Spleen (tissue), 11 donors: Measurements from ENCODE around the gene BCAR3. TPM values are rescaled to one million over a fixed set of nuclear protein-coding genes. Genes with fewer than 3 reads are reported as not detected.

Experiments
- DNase-seq: peaks from one replicate; pipeline ENCODE4 v3.0.0-alpha.2; 2020
- H3K27ac ChIP-seq, 8 donors: fragments of 200-600 bp; sonication (generic) in 7 of 8; 1 replicate in 4 of 8; 2 replicates in 4 of 8; pipeline versions ENCODE4 v1.5.0 to v1.8.0; 2016 to 2021; ENCODE audit warnings: inconsistent platforms in 4 of 8, mild to moderate bottlenecking in 4 of 8, moderate library complexity in 1 of 8
- H3K27me3 ChIP-seq, 7 donors: fragments of 200-600 bp; sonication (generic) in 6 of 7; replicated peaks in 1 of 7; 1 replicate in 4 of 7; 2 replicates in 3 of 7; pipeline versions ENCODE4 v1.5.0 to v1.8.0; 2016 to 2021; ENCODE audit warnings: inconsistent platforms in 3 of 7, mild to moderate bottlenecking in 1 of 7
- H3K36me3 ChIP-seq, 6 donors: fragments of 200-600 bp; sonication (generic) in 5 of 6; 1 replicate in 4 of 6; 2 replicates in 2 of 6; pipeline versions ENCODE4 v1.5.0 to v1.8.0; 2016 to 2021; ENCODE audit warnings: inconsistent platforms in 2 of 6
- H3K4me1 ChIP-seq, 6 donors: fragments of 200-600 bp; sonication (generic) in 5 of 6; 1 replicate in 3 of 6; 2 replicates in 3 of 6; pipeline versions ENCODE4 v1.5.0 to v1.8.0; 2016 to 2021; ENCODE audit warnings: inconsistent platforms in 3 of 6
- H3K4me3 ChIP-seq, 8 donors: fragments of 200-600 bp; sonication (generic) in 7 of 8; 1 replicate in 4 of 8; 2 replicates in 4 of 8; pipeline versions ENCODE4 v1.5.0 to v1.8.0; 2016 to 2021; ENCODE audit warnings: inconsistent platforms in 4 of 8, mild to moderate bottlenecking in 4 of 8, moderate library complexity in 2 of 8
- H3K9me3 ChIP-seq, 8 donors: fragments of 200-600 bp; sonication (generic) in 7 of 8; 1 replicate in 4 of 8; 2 replicates in 4 of 8; pipeline versions ENCODE4 v1.5.0 to v1.8.0; 2016 to 2021; ENCODE audit warnings: inconsistent platforms in 4 of 8
- CTCF ChIP-seq, 11 experiments: fragments of 200-600 bp in 7 of 11; fragments of 450-650 bp in 4 of 11; sonication (generic) in 4 of 11; IDR thresholded peaks in 8 of 11; conservative IDR thresholded peaks in 3 of 11; 1 replicate in 7 of 11; 2 replicates in 4 of 11; pipeline versions ENCODE4 v1.4.0 to v1.8.0; 2016 to 2021; ENCODE audit warnings: antibody characterized with exemption in 11 of 11, inconsistent platforms in 4 of 11, mild to moderate bottlenecking in 1 of 11
- POLR2A ChIP-seq, 3 donors: fragments of 450-650 bp; IDR thresholded peaks; one replicate each; pipeline ENCODE4 v1.5.1; 2017; ENCODE audit warnings: antibody characterized with exemption in 3 of 3, mild to moderate bottlenecking in 1 of 3
- POLR2AphosphoS5 ChIP-seq, 3 donors: sonication (generic); formaldehyde crosslinking; IDR thresholded peaks; one replicate each; pipeline ENCODE4 v1.5.1; 2017; ENCODE audit warnings: antibody characterized with exemption in 3 of 3
- WGBS, 5 donors: extraction: QIAGEN DNeasy Blood & Tissue Kit in 3 of 5; methylation state at CpG; one replicate each; pipeline versions ENCODE4 v1.1.5 to v1.1.7; 2013 to 2018; 5-methylcytosine and 5-hydroxymethylcytosine counted together
- intact Hi-C: fragments of 100-400 bp; cut with DNase I; formaldehyde crosslinking; loops from one replicate; pipeline ENCODE4 v1.15.0; 2023; ENCODE audit warnings: low total_unique reads
- polyA plus RNA-seq, 3 donors: library from polyadenylated mRNA; stranded (reverse); fragments of 200-250 nt; gene quantifications; one replicate each; pipeline ENCODE4 v1.2.1, GENCODE V29; 2013
- total RNA-seq, 7 donors: library from RNA; depleted of rRNA in 3 of 7; stranded (reverse); fragments of >200 nt in 3 of 7; fragmentation: NEBNext Ultra II Directional in 4 of 7; extraction: Animal tissue kit (Norgen Biotek cat#: 25700) in 4 of 7; gene quantifications; one replicate each; pipeline versions ENCODE4 v1.1.0 to v1.2.1, GENCODE V29; 2016 to 2021
- donor health status: healthy with polysubstance abuse.
- donor health status: DM: no; HTN: no; CAD: no; lungs with moderate emphysema.
- donor health status: DM: no; HTN: no; CAD: no.
- donor health status: Bipolar disorder and iron deficiency.
- donor health status: healthy.
- donor health status: DM: no; HTN: no; CAD: no.
- donor health status: DM: yes; HTN: yes; CAD: no.

The BCAR3 gene
- total and polyA plus RNA-seq, 10 donors: 3.5 to 18.0 (median 11.8) TPM

DNA sequence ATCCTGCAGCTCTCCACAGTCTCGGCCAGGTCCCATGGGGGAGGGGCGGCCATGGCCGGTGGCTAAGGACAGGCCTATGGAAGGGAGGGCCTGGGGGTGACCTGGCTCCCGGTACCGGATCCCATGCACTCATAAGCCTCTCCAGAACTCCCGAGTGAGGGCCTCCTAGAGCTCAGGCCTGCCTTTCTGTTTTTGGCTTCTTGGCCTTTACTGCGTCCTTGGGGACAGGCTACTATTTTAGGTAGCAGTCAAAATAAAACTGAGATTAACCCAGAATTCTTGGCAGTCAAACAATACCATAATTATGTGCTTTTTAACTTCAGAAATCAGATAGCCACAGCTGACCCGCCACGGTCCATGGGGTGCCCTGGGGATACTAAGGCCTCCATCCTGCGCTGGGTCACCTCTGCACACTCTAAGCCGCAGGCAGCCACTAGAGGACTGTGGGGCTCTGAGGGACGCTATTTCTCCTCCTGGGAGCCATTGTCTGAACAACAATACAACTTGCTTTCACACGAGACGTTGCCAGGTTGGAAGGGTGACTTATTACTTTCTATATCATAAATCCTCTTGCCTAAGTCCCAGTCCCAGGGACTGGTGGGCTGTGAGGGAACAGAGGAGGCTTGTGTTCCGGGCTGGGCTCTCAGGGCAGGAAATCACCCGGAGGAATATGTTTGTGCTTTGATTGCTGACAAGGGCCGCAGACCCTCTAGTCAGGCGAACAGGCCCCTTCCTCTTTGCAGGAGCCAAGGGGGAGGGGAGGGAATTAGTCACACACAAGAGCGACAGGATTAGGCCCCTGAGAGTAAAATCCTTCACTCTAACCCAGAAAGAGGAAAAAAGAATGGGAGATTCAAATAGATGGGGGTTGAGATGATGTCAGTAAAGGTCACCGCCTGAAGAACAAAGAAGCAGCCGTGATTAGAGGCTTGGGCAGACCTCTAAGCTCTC, 40.7 kb upstream of the BCAR3 start:
- intact Hi-C loops: no loop called here

GRCh38 chr1:93720956-93721626, 39.5 kb upstream of the BCAR3 start:
- Histone ChIP-seq H3K36me3 (no peaks in the 10 kb centered on the region), H3K9me3 (peaks cover 0 to 5% (median 0%) of the 10 kb centered on the region in 8 donors), H3K27me3 (no peaks in the 10 kb centered on the region), H3K4me3 (no peak overlapping the region), H3K4me1 (peaks cover 0 to 26% (median 10%) of the 10 kb centered on the region in 6 donors), H3K27ac (peak overlapping the region in 3 of 8 donors; percentile 55 to 66 (median 63))
- no peak for DNase-seq
- TF ChIP-seq CTCF (IDR thresholded peaks at IDR 0.05 in 8 of 11, conservative IDR thresholded peaks at IDR 0.05 in 3 of 11) (no peak), POLR2AphosphoS5 (IDR thresholded peaks at IDR 0.05) (peak in 2 of 3 donors; percentile 28 to 37)
- 74 to 88% (median 80%) methylated on average over 7 of the region's 7 CpGs for WGBS, 5 donors
- intact Hi-C loops: no loop called here

More for the DNA sequence above, 40.7 kb upstream of the BCAR3 start:
- no peaks in the 10 kb centered on the region for H3K9me3 ChIP-seq
- peak overlapping the region in 5 of 8 donors; percentile 20 to 66 (median 55) for H3K27ac ChIP-seq
- H3K27me3 ChIP-seq: no peaks in the 10 kb centered on the region
- TF ChIP-seq POLR2AphosphoS5 (IDR thresholded peaks at IDR 0.05) (peak in 2 of 3 donors; percentile 15 to 33), CTCF (IDR thresholded peaks at IDR 0.05 in 8 of 11, conservative IDR thresholded peaks at IDR 0.05 in 3 of 11) (no peak)
- H3K36me3 ChIP-seq: no peaks in the 10 kb centered on the region
- 63 to 70% (median 69%) methylated on average over 18 to 21 of the region's 21 CpGs for WGBS, 5 donors
- no peak overlapping the region for H3K4me3 ChIP-seq
- no peak for DNase-seq
- peaks cover 0 to 26% (median 10%) of the 10 kb centered on the region in 6 donors for H3K4me1 ChIP-seq

GRCh38 chr1:93717640-93718039, 36.0 kb upstream of the BCAR3 start:
- Histone ChIP-seq H3K4me3 (no peak overlapping the region), H3K4me1 (peaks cover 0 to 37% (median 12%) of the 10 kb centered on the region in 6 donors), H3K27ac (no peak overlapping the region), H3K36me3 (no peaks in the 10 kb centered on the region), H3K27me3 (no peaks in the 10 kb centered on the region), H3K9me3 (peaks cover 0 to 5% (median 0%) of the 10 kb centered on the region in 8 donors)
- TF ChIP-seq POLR2A (IDR thresholded peaks at IDR 0.05): no peak
- no peak for TF ChIP-seq POLR2AphosphoS5 (IDR thresholded peaks at IDR 0.05)
- TF ChIP-seq CTCF (IDR thresholded peaks at IDR 0.05 in 8 of 11, conservative IDR thresholded peaks at IDR 0.05 in 3 of 11): no peak
- intact Hi-C loops: no loop called here
- no peak for DNase-seq
- 90 to 96% (median 93%) methylated on average over 7 of the region's 7 CpGs for WGBS, 5 donors

GRCh38 chr1:93716941-93717368, 35.3 kb upstream of the BCAR3 start:
- Histone ChIP-seq H3K27me3 (no peaks in the 10 kb centered on the region), H3K4me1 (peaks cover 0 to 32% (median 11%) of the 10 kb centered on the region in 6 donors), H3K27ac (no peak overlapping the region), H3K9me3 (peaks cover 0 to 5% (median 0%) of the 10 kb centered on the region in 8 donors), H3K4me3 (no peak overlapping the region), H3K36me3 (no peaks in the 10 kb centered on the region)
- intact Hi-C loops: no loop called here
- DNase-seq: no peak
- TF ChIP-seq POLR2A (IDR thresholded peaks at IDR 0.05) (no peak), POLR2AphosphoS5 (IDR thresholded peaks at IDR 0.05) (no peak), CTCF (IDR thresholded peaks at IDR 0.05 in 8 of 11, conservative IDR thresholded peaks at IDR 0.05 in 3 of 11) (no peak)
- WGBS, 5 donors: 84 to 96% (median 87%) methylated on average over 2 of the region's 2 CpGs
